Stomach (tissue), 9 donors: ENCODE measurements around the gene IQCB1. TPM values are rescaled to one million over a fixed set of nuclear protein-coding genes. Genes with fewer than 3 reads are reported as not detected.
"Not testable (repeated sequence)": the region's sequence is repeated elsewhere in the genome, so short reads cannot be mapped to it uniquely, and the experiment has no call there.

Experiments
- DNase-seq, 2 donors: peaks; one replicate each; pipeline versions ENCODE4 v3.0.0 to v3.0.0-alpha.2; 2013 to 2019
- H3K27ac ChIP-seq, 5 donors: fragments of 200-600 bp in 4 of 5; sonication (generic) in 4 of 5; one replicate each; pipeline ENCODE4 v1.5.1; 2013 to 2019; ENCODE audit warnings: mild to moderate bottlenecking in 1 of 5, moderate library complexity in 1 of 5
- H3K27me3 ChIP-seq, 3 donors: fragments of 200-600 bp; sonication (generic); one replicate each; pipeline ENCODE4 v1.5.1; 2017 to 2019; ENCODE audit warnings: mixed run types in 1 of 3
- H3K36me3 ChIP-seq, 4 donors: fragments of 200-600 bp; sonication (generic); 1 replicate in 3 of 4; 2 replicates in 1 of 4; pipeline ENCODE4 v1.5.1; 2016 to 2019
- H3K4me1 ChIP-seq, 4 donors: fragments of 200-600 bp; sonication (generic); one replicate each; pipeline ENCODE4 v1.5.1; 2016 to 2019
- H3K4me3 ChIP-seq, 4 donors: fragments of 200-600 bp; sonication (generic) in 3 of 4; one replicate each; pipeline ENCODE4 v1.5.1; 2016 to 2019; ENCODE audit warnings: mild to moderate bottlenecking in 1 of 4
- H3K9me3 ChIP-seq, 4 donors: fragments of 200-600 bp; sonication (generic); one replicate each; pipeline ENCODE4 v1.5.1; 2016 to 2019
- CTCF ChIP-seq, 7 experiments: fragments of 450-650 bp in 4 of 7; fragments of 200-600 bp in 3 of 7; sonication (generic) in 3 of 7; IDR thresholded peaks; one replicate each; pipeline ENCODE4 v1.5.1; 2016 to 2019; ENCODE audit warnings: antibody characterized with exemption in 7 of 7, control low read depth in 2 of 7, mild to moderate bottlenecking in 1 of 7
- EP300 ChIP-seq: sonication (generic); formaldehyde crosslinking; IDR thresholded peaks from one replicate; pipeline ENCODE4 v1.6.1; 2017; ENCODE audit warnings: antibody characterized with exemption
- POLR2A ChIP-seq, 4 donors: fragments of 450-650 bp; IDR thresholded peaks; one replicate each; pipeline ENCODE4 v1.6.1; 2016; ENCODE audit warnings: antibody characterized with exemption in 4 of 4, control low read depth in 2 of 4, mild to moderate bottlenecking in 1 of 4, moderate library complexity in 1 of 4
- POLR2AphosphoS5 ChIP-seq, 3 donors: sonication (generic); formaldehyde crosslinking; IDR thresholded peaks; one replicate each; pipeline ENCODE4 v1.6.1; 2016; ENCODE audit warnings: antibody characterized with exemption in 3 of 3
- WGBS, 5 donors: extraction: QIAGEN DNeasy Blood & Tissue Kit in 3 of 5; methylation state at CpG; one replicate each; pipeline versions ENCODE4 v1.1.5 to v1.1.7; 2013 to 2018; 5-methylcytosine and 5-hydroxymethylcytosine counted together
- intact Hi-C: fragments of 100-400 bp; cut with DNase I; formaldehyde crosslinking; loops from one replicate; pipeline ENCODE4 v1.15.1; 2023; ENCODE audit warnings: low total_unique reads
- polyA plus RNA-seq, 3 donors: library from polyadenylated mRNA; stranded (reverse); fragments of 200-250 nt; gene quantifications; one replicate each; pipeline ENCODE4 v1.2.3, GENCODE V29; 2013
- total RNA-seq, 5 donors: library from RNA; depleted of rRNA; stranded (reverse); fragments of >200 nt; gene quantifications; one replicate each; pipeline versions ENCODE4 v1.1.0 to v1.2.3, GENCODE V29; 2014 to 2016
- donor health status: healthy with polysubstance abuse.
- donor health status: Bipolar disorder and iron deficiency.
- donor health status: healthy.

The IQCB1 gene
- total and polyA plus RNA-seq, 8 donors = 1.8 to 40.6 (median 8.8) TPM

- Histone ChIP-seq H3K36me3 (no peaks in the 10 kb centered on the region), H3K27ac (peak overlapping the region in 3 of 5 donors; percentile 92 to 96 (median 94)), H3K27me3 (no peaks in the 10 kb centered on the region), H3K4me3 (peak overlapping the region; percentile 65 to 87 (median 81)), H3K9me3 (peaks cover 0 to 1% (median 0%) of the 10 kb centered on the region in 4 donors), H3K4me1 (peaks cover 9 to 49% (median 29%) of the 10 kb centered on the region in 4 donors)
- TF ChIP-seq POLR2A (IDR thresholded peaks at IDR 0.05) = no peak
- intact Hi-C loops = no loop called here
- WGBS, 5 donors = 19 to 28% (median 23%) methylated on average over 3 of the region's 3 CpGs
- no peak for DNase-seq
Observed at GRCh38 chr3:121747976-121748375, 86.9 kb downstream of the IQCB1 start.

- H3K36me3 ChIP-seq, intact Hi-C loops, H3K27ac ChIP-seq, H3K4me3 ChIP-seq, H3K27me3 ChIP-seq, DNase-seq: not testable (repeated sequence)
- Histone ChIP-seq H3K9me3 (peaks cover 0 to 10% (median 2%) of the 10 kb centered on the region in 4 donors), H3K4me1 (peaks cover 3 to 61% (median 26%) of the 10 kb centered on the region in 4 donors)
- WGBS, 5 donors = 89 to 98% (median 96%) methylated on average over 2 of the region's 2 CpGs
Observed at GRCh38 chr3:121743106-121743505, 91.8 kb downstream of the IQCB1 start.

- peaks cover 0 to 10% (median 2%) of the 10 kb centered on the region in 4 donors for H3K9me3 ChIP-seq
- H3K4me1 ChIP-seq = peaks cover 0 to 53% (median 9%) of the 10 kb centered on the region in 4 donors
- WGBS, 5 donors = 69 to 92% (median 78%) methylated on average over 2 of the region's 2 CpGs
- DNase-seq = no peak
- no peaks in the 10 kb centered on the region for H3K36me3 ChIP-seq
- H3K27me3 ChIP-seq = no peaks in the 10 kb centered on the region
- no peak for TF ChIP-seq POLR2AphosphoS5 (IDR thresholded peaks at IDR 0.05)
- intact Hi-C loops = no loop called here
- H3K27ac ChIP-seq = no peak overlapping the region
- no peak overlapping the region for H3K4me3 ChIP-seq
Observed at GRCh38 chr3:121740896-121741295, 94.0 kb downstream of the IQCB1 start.

- Histone ChIP-seq H3K27me3 (no peaks in the 10 kb centered on the region), H3K4me3 (no peak overlapping the region), H3K27ac (no peak overlapping the region), H3K4me1 (peaks cover 0 to 56% (median 11%) of the 10 kb centered on the region in 4 donors), H3K36me3 (no peaks in the 10 kb centered on the region), H3K9me3 (peaks cover 0 to 10% (median 2%) of the 10 kb centered on the region in 4 donors)
- DNase-seq = no peak
- intact Hi-C loops = no loop called here
- TF ChIP-seq POLR2A (IDR thresholded peaks at IDR 0.05) (no peak), POLR2AphosphoS5 (IDR thresholded peaks at IDR 0.05) (no peak), CTCF (IDR thresholded peaks at IDR 0.05) (no peak), EP300 (no peak)
Observed at GRCh38 chr3:121739902-121740301, 95.0 kb downstream of the IQCB1 start.

GRCh38 chr3:121737644-121738043 lies 97.2 kb downstream of the IQCB1 start:
- WGBS, 5 donors = 83 to 89% (median 86%) methylated on average over 4 of the region's 4 CpGs
- Histone ChIP-seq H3K4me3 (no peak overlapping the region), H3K4me1 (peaks cover 0 to 56% (median 14%) of the 10 kb centered on the region in 4 donors), H3K27me3 (no peaks in the 10 kb centered on the region), H3K27ac (no peak overlapping the region), H3K9me3 (peaks cover 0 to 6% (median 2%) of the 10 kb centered on the region in 4 donors), H3K36me3 (no peaks in the 10 kb centered on the region)
- intact Hi-C loops = no loop called here
- no peak for TF ChIP-seq CTCF (IDR thresholded peaks at IDR 0.05)
- no peak for TF ChIP-seq POLR2AphosphoS5 (IDR thresholded peaks at IDR 0.05)
- TF ChIP-seq EP300 = no peak
- TF ChIP-seq POLR2A (IDR thresholded peaks at IDR 0.05) = no peak
- no peak for DNase-seq

- H3K4me1 ChIP-seq = peaks cover 0 to 68% (median 16%) of the 10 kb centered on the region in 4 donors
- no peaks in the 10 kb centered on the region for H3K9me3 ChIP-seq
- H3K27ac ChIP-seq = no peak overlapping the region
- no peak overlapping the region for H3K4me3 ChIP-seq
- H3K36me3 ChIP-seq = no peaks in the 10 kb centered on the region
- no peak for TF ChIP-seq POLR2AphosphoS5 (IDR thresholded peaks at IDR 0.05)
- TF ChIP-seq EP300 = no peak
- TF ChIP-seq POLR2A (IDR thresholded peaks at IDR 0.05) = no peak
- TF ChIP-seq CTCF (IDR thresholded peaks at IDR 0.05) = no peak
- intact Hi-C loops = no loop called here
- no peaks in the 10 kb centered on the region for H3K27me3 ChIP-seq
- no peak for DNase-seq
- 72 to 94% (median 82%) methylated on average over 3 of the region's 3 CpGs for WGBS, 5 donors
Observed at GRCh38 chr3:121736112-121736511, 98.7 kb downstream of the IQCB1 start.
